Stimulated activated CD4-positive, alpha-beta T cell treated with anti-CD3 and anti-CD28 coated beads, TNF-alpha, amount 100 ng/mL, for 24 hours (primary cell): ENCODE data around the gene OTUD7B.
"Not testable (repeated sequence)": the region's sequence is repeated elsewhere in the genome, so short reads cannot be mapped to it uniquely, and the experiment has no call there.

Experiments
- DNase-seq, 3 experiments: peaks; one replicate each; pipeline ENCODE4 v3.0.0-alpha.2; 2020; ENCODE audit warnings: low read depth in 3 of 3

OTUD7B gene

GRCh38 chr1:150010393-150011115 lies at the start of gene OTUD7B:
OTUD7B (minus strand) TSS chr1:150010726; CDS start chr1:149977510, 33,216 bp downstream.
- DNase-seq, result peak; percentile 60 to 79 (median 62)

DNA sequence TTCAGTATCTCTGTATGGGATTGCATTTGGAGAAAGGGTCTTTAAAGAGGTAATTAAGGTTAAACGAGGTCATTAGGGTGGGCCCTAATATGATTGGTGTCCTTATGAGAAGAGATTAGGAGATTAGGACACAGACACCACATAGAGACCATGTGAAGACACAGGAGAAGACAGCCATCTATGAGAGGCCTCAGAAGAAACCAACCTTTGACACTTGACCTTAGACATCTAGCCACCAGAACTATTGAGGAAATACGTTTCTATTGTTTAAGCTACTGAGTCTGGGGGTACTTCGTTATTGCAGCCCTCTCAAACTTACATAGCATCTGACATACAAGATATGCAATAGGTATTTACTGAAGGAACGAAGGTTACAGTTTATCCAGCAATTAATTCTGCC lies 49.7 kb upstream of the OTUD7B start:
- DNase-seq, result no peak

DNA sequence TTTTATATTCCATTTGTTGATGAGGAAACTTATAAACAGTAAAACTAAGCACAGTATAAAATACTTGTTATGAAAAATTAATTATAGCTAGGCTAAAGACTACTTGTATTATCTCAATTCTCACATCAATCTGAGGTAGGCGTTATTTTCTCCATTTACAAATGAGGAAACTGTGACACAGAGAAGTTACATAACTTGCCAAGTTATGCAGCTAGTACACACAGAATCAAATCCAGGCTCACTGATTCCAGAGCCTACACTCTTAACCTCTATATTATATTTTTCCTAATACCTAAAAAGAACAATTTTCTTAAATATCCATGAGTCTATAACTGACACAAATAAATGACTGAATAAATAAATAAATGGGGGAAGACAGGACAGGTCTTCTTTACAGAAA lies 45.9 kb upstream of the OTUD7B start:
- DNase-seq, result no peak

- not testable (repeated sequence) for DNase-seq
Measured at GRCh38 chr1:150055507-150055906, 45.0 kb upstream of the OTUD7B start.

DNA sequence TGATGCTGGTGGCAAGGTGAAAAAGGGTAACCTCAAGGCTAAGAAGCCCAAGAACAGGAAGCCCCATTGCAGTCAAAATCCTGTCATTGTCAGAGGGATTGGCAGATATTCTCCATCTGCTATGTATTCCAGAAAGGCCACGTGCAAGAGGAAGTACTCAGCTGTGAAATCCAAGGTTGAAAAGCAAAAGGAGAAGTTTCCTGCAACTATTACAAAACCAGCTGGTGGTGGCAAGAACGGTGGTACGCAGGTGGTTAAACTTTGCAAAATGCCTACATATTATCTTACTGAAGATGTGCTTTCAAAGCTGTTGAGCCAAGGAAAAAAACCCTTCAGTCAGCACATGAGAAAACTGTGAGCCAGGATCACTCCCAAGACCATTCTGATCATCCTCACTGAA lies 43.4 kb upstream of the OTUD7B start:
- no peak for DNase-seq

- DNase-seq, result not testable (repeated sequence)
Measured at GRCh38 chr1:150051905-150052412, 41.4 kb upstream of the OTUD7B start.

DNA sequence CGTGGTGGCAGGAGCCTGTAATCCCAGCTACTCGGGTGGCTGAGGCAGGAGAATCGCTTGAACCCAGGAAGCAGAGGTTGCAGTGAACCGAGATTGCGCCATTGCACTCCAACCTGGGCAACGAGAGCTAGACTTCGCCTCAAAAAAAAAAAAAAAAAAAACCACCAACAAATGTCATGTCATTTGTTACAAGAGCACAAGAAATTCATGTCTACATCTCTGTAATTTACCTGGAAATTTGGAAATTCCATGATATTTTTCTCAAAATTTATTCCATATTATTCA lies 40.5 kb upstream of the OTUD7B start:
- no peak for DNase-seq

DNA sequence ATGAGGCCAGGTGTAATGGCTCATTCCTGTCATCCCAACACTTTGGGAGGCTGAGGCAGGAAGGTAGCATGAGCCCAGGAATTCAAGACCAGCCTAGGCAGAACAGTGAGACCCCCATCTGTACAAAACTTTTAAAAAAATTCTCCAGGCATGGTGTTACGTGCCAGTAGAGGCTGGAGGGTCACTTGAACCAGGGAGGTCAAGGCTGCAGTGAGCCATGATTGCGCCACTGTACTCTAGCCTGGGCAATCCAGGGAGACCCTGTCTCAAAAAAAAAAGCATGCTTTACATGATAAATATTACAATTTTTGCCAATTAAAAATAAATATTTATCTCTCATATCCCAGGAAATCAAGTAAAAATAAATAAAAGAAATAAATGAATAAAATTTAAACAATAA lies 39.4 kb upstream of the OTUD7B start:
- no peak for DNase-seq

DNA sequence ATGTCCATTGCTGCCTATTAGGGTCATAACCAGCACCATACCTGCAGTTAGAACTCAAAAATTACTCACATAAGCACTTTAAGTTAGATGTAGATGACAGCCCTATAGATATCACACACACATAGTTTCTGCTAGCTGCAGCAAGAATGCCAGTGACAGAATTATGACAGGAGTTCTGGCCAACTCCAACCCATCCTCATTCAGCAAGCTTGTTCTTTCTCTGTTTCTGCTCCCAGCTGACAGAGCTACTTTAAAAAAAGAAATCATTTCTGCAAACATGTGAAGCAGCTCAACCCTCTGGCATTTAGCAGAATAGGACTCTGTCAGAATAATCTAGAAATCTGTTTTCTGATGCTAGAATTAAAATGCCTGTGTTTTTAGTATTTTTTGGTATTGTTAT lies 23.8 kb upstream of the OTUD7B start:
- DNase-seq, result no peak

DNA sequence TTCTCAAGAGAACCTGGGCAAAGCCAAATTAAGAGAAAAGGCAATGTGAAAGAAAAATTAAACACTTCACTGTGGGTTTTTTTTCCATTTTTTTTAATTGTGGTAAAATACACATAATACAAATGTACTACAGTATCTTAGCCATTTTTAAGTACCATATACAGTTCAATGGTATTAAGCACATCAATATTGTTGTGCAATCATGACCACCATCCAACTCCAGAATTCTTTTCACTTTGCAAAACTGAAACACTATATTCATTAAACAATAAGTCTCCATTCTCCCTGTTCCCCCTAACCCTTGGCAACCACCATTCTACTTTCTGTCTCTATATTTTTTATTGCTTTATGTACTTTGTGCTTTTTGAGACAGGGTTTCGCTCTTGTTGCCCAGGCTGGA lies 17.8 kb upstream of the OTUD7B start:
- no peak for DNase-seq

DNA sequence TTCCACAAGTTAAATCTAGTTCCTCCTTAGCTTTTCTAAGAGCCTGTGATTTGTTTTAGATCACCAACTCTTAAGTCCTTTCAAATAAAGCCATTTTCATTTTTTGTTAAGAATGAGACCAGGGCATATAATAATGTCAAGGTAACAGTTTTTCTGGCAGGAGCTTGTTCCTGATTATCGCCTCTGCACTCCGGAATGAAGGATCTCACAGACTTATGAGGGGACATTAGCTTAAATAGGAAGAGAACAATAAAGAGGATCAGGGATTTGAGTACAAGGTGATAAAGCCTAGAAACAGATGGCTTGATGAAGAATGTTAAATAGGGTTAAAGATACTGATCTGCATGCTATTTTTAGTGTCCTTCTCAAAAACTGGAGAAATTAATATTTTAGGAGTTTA lies 13.6 kb upstream of the OTUD7B start:
- DNase-seq, result no peak

DNA sequence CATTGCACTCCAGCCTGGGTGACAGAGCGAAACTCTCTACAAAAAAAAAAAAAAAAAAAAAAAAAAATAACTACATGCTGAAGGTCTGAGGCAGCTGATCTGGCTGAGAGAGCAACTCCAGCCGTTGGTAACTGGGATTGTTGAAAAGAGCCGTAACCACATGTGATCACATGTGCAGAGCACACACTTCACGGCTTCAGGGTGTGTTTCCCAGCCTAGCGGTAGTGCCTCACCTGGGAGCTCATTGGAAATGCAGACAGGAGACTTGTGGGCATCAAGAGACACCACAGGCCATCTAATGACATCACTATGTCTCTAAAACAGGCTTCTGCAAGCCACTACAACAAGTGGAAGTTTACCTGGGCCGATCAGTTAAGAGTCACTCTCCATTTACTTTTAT lies 11.8 kb upstream of the OTUD7B start:
- DNase-seq, result no peak

GRCh38 chr1:150021191-150021694 lies 10.7 kb upstream of the OTUD7B start:
- DNase-seq, result no peak

GRCh38 chr1:150020711-150021110 lies 10.2 kb upstream of the OTUD7B start:
- DNase-seq, result no peak

GRCh38 chr1:150018165-150018564 lies 7.6 kb upstream of the OTUD7B start:
- DNase-seq, result no peak

DNA sequence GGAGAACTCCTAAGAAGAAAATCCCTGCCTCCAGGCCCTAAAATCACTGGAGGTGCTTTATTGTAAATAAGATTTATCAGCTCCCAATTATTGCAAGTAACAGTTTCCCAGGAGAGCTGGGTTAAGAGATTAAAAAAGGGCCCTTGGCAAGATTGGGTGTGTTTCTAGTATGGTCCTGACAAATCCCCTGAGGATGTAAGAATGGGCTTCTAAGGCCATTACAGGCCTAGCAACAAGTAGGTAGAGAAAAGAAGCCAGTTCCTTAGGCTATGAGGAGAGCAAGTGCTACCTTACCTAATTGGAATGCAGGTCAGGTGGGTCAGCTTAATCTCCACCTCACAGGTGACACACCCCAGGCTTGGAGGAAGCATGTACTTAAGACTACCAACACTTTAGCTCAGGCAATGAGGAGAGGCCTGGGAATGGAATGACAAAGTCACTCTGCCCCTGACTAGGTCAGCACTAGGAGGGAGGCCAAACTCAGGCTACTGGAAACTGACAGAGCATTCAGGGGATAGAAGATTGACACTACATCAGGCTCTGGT lies 6.8 kb upstream of the OTUD7B start:
- DNase-seq, result no peak

GRCh38 chr1:150015651-150016131 lies 5.2 kb upstream of the OTUD7B start:
- DNase-seq, result no peak

- no peak for DNase-seq
Measured at GRCh38 chr1:150012611-150013010, 2.1 kb upstream of the OTUD7B start.

DNA sequence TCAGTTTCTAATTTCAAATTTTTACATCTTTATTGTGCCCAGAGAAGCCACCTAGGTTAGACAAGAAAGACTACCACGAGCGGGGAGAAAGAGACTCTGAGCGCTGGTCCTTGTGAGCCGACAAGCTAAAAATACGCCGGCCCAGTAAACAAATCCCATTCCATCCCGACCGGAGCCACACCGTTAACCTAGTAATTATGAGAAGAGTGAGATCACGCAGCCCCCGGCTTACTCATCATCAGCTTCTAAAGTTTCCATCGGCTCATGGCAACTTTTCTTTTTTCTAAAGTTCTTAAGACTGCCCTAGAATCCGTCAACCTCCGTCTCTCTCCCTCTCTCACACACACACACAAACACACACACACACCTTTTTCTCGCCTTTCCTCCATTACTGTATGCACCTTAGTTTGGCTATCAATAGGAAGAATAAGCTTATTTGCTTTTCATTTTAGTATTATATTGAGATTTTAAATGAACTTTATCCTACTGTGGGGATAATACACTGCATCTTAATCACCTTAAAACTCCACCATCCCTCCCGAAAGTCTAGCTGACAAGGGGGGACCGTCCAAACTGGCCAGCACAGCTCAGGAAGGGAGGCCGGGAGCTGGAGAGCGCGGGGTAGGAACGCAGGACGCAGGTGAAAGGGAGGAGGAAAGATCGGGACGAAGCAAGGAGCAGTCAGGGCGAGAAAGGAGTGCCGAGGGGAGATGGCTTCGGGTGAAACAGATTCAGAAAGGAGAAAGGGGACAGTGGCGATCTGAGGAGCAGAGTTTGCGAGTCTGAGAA lies 728 bp downstream of the OTUD7B start:
- peak; percentile 22 to 67 (median 57) for DNase-seq

- DNase-seq, result no peak
Measured at GRCh38 chr1:150008699-150009098, 1.8 kb downstream of the OTUD7B start.

- no peak for DNase-seq
Measured at GRCh38 chr1:150006881-150007421, 3.6 kb downstream of the OTUD7B start.

- no peak for DNase-seq
Measured at GRCh38 chr1:150005606-150006005, 4.9 kb downstream of the OTUD7B start.
